HFFc6 (cell line): ENCODE measurements around the gene FMNL2. TPM values are rescaled to one million over a fixed set of nuclear protein-coding genes. Genes with fewer than 3 reads are reported as not detected.
"Not testable (repeated sequence)": the region's sequence is repeated elsewhere in the genome, so short reads cannot be mapped to it uniquely, and the experiment has no call there.

Source experiments
- DNase-seq: peaks from one replicate; pipeline ENCODE4 v3.0.0-alpha.2; 2018
- H3K27ac Mint-ChIP-seq: 2 replicates; pipeline ENCODE4 v1.8.0; 2020; ENCODE audit warnings: mild to moderate bottlenecking, mixed read lengths
- H3K27me3 Mint-ChIP-seq: 2 replicates; pipeline ENCODE4 v1.8.0; 2021; ENCODE audit warnings: mild to moderate bottlenecking, moderate library complexity, mixed read lengths; ENCODE audit not compliant: insufficient read depth
- H3K36me3 Mint-ChIP-seq: 2 replicates; pipeline ENCODE4 v1.8.0; 2021; ENCODE audit warnings: low read depth, mixed read lengths
- H3K4me1 Mint-ChIP-seq: 2 replicates; pipeline ENCODE4 v1.8.0; 2020; ENCODE audit warnings: low read depth, mixed read lengths
- H3K4me3 Mint-ChIP-seq: 2 replicates; pipeline ENCODE4 v1.8.0; 2020; ENCODE audit warnings: mild to moderate bottlenecking, moderate library complexity, mixed read lengths
- H3K9me3 Mint-ChIP-seq: 2 replicates; pipeline ENCODE4 v1.8.0; 2020; ENCODE audit warnings: mild to moderate bottlenecking, mixed read lengths
- total RNA-seq, 6 experiments: library from RNA; stranded (reverse); fragmentation: NEBNext Ultra II Directional; extraction: Animal tissue kit (Norgen Biotek cat#: 25700); gene quantifications; 2 replicates in 1 of 6; 3 replicates in 5 of 6; pipeline ENCODE4 v1.2.3, GENCODE V29; 2021
- TF ChIP-seq, protein P1 (sequence below): fragments of 200-600 bp; sonication (generic); IDR thresholded peaks from 2 replicates; pipeline ENCODE4 v1.5.0; 2021; ENCODE audit warnings: antibody characterized with exemption, mild to moderate bottlenecking

Gene FMNL2
- total RNA-seq, 6 experiments from 2014 or later: 13.7 to 20.9 (median 16.0) TPM

- Mint-ChIP-seq H3K9me3 (peaks cover 7% of the 10 kb centered on the region; the same call in 1 of the 2 replicates), H3K36me3 (peaks cover 4% of the 10 kb centered on the region; the same call in 1 of the 2 replicates), H3K4me1 (peaks cover 27% of the 10 kb centered on the region), H3K27me3 (no peaks in the 10 kb centered on the region; the same call in none of the 2 replicates), H3K4me3 (no peak overlapping the region), H3K27ac (no peak overlapping the region)
- DNase-seq: no peak
- TF ChIP-seq, protein P1, sequence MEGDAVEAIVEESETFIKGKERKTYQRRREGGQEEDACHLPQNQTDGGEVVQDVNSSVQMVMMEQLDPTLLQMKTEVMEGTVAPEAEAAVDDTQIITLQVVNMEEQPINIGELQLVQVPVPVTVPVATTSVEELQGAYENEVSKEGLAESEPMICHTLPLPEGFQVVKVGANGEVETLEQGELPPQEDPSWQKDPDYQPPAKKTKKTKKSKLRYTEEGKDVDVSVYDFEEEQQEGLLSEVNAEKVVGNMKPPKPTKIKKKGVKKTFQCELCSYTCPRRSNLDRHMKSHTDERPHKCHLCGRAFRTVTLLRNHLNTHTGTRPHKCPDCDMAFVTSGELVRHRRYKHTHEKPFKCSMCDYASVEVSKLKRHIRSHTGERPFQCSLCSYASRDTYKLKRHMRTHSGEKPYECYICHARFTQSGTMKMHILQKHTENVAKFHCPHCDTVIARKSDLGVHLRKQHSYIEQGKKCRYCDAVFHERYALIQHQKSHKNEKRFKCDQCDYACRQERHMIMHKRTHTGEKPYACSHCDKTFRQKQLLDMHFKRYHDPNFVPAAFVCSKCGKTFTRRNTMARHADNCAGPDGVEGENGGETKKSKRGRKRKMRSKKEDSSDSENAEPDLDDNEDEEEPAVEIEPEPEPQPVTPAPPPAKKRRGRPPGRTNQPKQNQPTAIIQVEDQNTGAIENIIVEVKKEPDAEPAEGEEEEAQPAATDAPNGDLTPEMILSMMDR: no peak
These were observed 14.2 kb upstream of the FMNL2 start for GRCh38 chr2:152320814-152321213.

GRCh38 chr2:152322222-152322621 lies 12.8 kb upstream of the FMNL2 start:
- DNase-seq: no peak
- H3K36me3 Mint-ChIP-seq: no peaks in the 10 kb centered on the region
- H3K4me3 Mint-ChIP-seq: no peak overlapping the region

GRCh38 chr2:152325126-152325525 lies 9.8 kb upstream of the FMNL2 start:
- H3K9me3 Mint-ChIP-seq, H3K36me3 Mint-ChIP-seq, H3K27ac Mint-ChIP-seq, H3K27me3 Mint-ChIP-seq, DNase-seq, H3K4me3 Mint-ChIP-seq: not testable (repeated sequence)
- H3K4me1 Mint-ChIP-seq: peaks cover 20% of the 10 kb centered on the region

More at GRCh38 chr2:152322222-152322621, 12.8 kb upstream of the FMNL2 start:
- Mint-ChIP-seq H3K4me1 (peaks cover 27% of the 10 kb centered on the region), H3K27ac (peak overlapping the region; percentile 46), H3K9me3 (no peaks in the 10 kb centered on the region), H3K27me3 (no peaks in the 10 kb centered on the region; the same call in 1 of the 2 replicates)
- TF ChIP-seq, protein P1: no peak

DNA sequence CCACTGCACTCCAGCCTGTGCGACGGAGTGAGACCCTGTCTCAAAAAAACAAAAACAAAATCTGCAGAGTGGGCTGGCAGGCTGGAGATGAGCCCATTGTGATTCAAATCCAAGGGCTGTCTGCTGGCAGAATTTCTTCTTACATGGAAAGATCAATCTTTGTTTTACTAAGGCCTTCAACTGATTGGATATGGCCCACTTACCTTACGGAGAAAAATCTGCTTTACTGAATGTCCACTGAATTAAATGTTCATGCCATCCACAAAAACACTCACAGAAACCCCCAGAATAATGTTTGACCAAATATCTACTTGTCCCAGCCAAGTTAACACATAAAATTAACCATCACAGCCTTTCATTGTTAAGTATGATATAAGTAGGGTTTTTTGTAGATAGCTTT lies 8.3 kb upstream of the FMNL2 start:
- Mint-ChIP-seq H3K27me3 (no peaks in the 10 kb centered on the region), H3K4me1 (peaks cover 16% of the 10 kb centered on the region), H3K4me3 (no peak overlapping the region), H3K36me3 (no peaks in the 10 kb centered on the region), H3K9me3 (no peaks in the 10 kb centered on the region), H3K27ac (no peak overlapping the region)
- TF ChIP-seq, protein P1: no peak
- DNase-seq: no peak

DNA sequence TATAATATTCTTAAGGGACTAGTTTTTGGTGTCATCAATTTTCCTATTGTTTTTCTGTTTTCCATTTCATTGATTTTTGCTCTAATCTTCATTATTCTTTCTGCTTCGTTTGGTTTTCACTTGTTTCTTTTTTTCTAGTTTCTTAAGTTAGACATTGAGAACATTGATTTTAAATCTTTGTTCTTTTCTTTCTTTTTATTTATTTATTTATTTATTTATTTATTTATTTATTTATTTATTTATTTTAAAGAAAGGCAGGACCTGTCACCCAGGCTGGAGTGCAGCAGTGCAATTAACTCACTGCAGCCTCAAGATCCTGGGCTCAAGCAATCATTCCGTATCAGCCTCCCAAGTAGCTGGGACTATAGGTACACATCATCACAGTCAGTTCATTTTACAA lies 7.0 kb upstream of the FMNL2 start:
- Mint-ChIP-seq H3K27me3 (no peaks in the 10 kb centered on the region), H3K27ac (no peak overlapping the region), H3K9me3 (no peaks in the 10 kb centered on the region), H3K4me1 (peaks cover 3% of the 10 kb centered on the region), H3K36me3 (no peaks in the 10 kb centered on the region), H3K4me3 (no peak overlapping the region)
- DNase-seq: no peak
- TF ChIP-seq, protein P1: no peak

DNA sequence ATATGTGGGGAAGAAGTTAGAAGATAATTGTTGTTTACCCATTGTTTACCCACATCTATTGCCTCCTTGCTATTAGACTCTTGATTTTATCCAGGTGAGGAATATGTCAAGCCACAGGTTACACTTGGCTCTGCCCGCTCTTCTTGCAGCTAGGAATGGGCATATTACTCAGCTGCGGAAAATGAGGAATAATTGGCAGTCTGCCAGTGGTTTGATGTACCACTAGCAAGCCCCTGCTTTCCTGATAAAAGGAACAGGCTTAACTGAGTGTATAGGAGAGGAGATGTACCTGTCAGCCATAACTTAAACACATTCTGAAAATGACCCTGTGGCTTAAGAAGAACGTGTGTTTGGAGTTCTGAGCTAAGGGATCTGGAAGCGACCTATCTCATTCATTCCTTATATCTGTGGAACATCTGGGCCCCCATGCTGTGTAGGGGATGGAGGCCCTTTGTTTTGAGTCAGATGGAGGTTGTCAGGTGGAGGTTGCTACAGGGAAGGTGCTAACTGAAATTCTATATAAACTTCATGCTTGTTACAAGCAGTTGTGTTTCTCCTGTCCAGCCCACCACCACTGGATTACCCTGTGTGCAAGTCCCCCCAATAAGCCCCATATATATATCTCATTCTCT lies 4.6 kb upstream of the FMNL2 start:
- no peaks in the 10 kb centered on the region for H3K9me3 Mint-ChIP-seq
- H3K27ac Mint-ChIP-seq: no peak overlapping the region
- TF ChIP-seq, protein P1: no peak
- H3K36me3 Mint-ChIP-seq: no peaks in the 10 kb centered on the region
- H3K4me3 Mint-ChIP-seq: no peak overlapping the region
- no peaks in the 10 kb centered on the region; the same call in 1 of the 2 replicates for H3K27me3 Mint-ChIP-seq
- no peak for DNase-seq
- H3K4me1 Mint-ChIP-seq: peaks cover 11% of the 10 kb centered on the region
